Gastrocnemius medialis (tissue), 4 donors: ENCODE results near the gene TMOD4. TPM values are rescaled to one million over a fixed set of nuclear protein-coding genes. Genes with fewer than 3 reads are reported as not detected.

ENCODE experiments used
- ATAC-seq, 2 donors: fragments of 150-250 bp; one replicate each; pipeline ENCODE4 v1.9.1; 2016
- DNase-seq, 2 donors: peaks; one replicate each; pipeline ENCODE4 v3.0.0-alpha.2; 2019
- H3K27ac ChIP-seq, 4 donors: fragments of 200-600 bp; sonication (generic); 1 replicate in 1 of 4; 2 replicates in 3 of 4; pipeline ENCODE4 v1.5.1; 2016 to 2018; ENCODE audit warnings: mild to moderate bottlenecking in 2 of 4, moderate library complexity in 1 of 4
- H3K27me3 ChIP-seq, 3 donors: fragments of 200-600 bp; sonication (generic) in 2 of 3; 1 replicate in 1 of 3; 2 replicates in 2 of 3; pipeline versions ENCODE4 v1.5.1 to v1.6.0; 2016 to 2019; ENCODE audit warnings: mild to moderate bottlenecking in 1 of 3, moderate library complexity in 1 of 3
- H3K36me3 ChIP-seq, 2 donors: fragments of 200-600 bp; sonication (generic) in 1 of 2; one replicate each; pipeline ENCODE4 v1.5.1; 2017 to 2018
- H3K4me1 ChIP-seq, 2 donors: fragments of 200-600 bp; sonication (generic) in 1 of 2; one replicate each; pipeline ENCODE4 v1.5.1; 2016 to 2017; ENCODE audit warnings: mild to moderate bottlenecking in 2 of 2
- H3K4me3 ChIP-seq, 4 donors: fragments of 200-600 bp; sonication (generic) in 3 of 4; 1 replicate in 1 of 4; 2 replicates in 3 of 4; pipeline ENCODE4 v1.5.1; 2016 to 2019; ENCODE audit warnings: mild to moderate bottlenecking in 2 of 4
- H3K9me3 ChIP-seq, 3 donors: fragments of 200-600 bp; sonication (generic) in 2 of 3; 1 replicate in 1 of 3; 2 replicates in 2 of 3; pipeline ENCODE4 v1.5.1; 2016 to 2019
- POLR2A ChIP-seq, 2 donors: fragments of 450-650 bp; IDR thresholded peaks; one replicate each; pipeline ENCODE4 v1.6.1; 2017; ENCODE audit warnings: antibody characterized with exemption in 2 of 2, mild to moderate bottlenecking in 2 of 2, moderate library complexity in 2 of 2
- in situ Hi-C, 4 donors: fragments of 200-750 bp; cut with MboI; loops; one replicate each; pipeline versions ENCODE4 v1.15.0 to v1.8.0; 2017; ENCODE audit warnings: low sequenced_read_pairs in 4 of 4
- intact Hi-C: fragments of 100-400 bp; cut with DNase I; formaldehyde crosslinking; loops from one replicate; pipeline ENCODE4 v1.15.1; 2023; ENCODE audit warnings: low total_unique reads
- total RNA-seq, 4 donors: library from RNA; depleted of rRNA; stranded (reverse); fragments of >200 nt; gene quantifications; one replicate each; pipeline versions ENCODE4 v1.1.0 to v1.2.3, GENCODE V29; 2016
- TF ChIP-seq, protein P1 (sequence below), 5 experiments: fragments of 450-650 bp in 3 of 5; fragments of 200-600 bp in 2 of 5; sonication (generic) in 2 of 5; IDR thresholded peaks in 4 of 5; conservative IDR thresholded peaks in 1 of 5; 1 replicate in 4 of 5; 2 replicates in 1 of 5; pipeline ENCODE4 v1.5.1; 2016 to 2019; ENCODE audit warnings: antibody characterized with exemption in 5 of 5, mild to moderate bottlenecking in 3 of 5, moderate library complexity in 3 of 5

Gene TMOD4
- total RNA-seq, 4 donors from 2014 or later = 58.3 to 315 (median 188) TPM

DNA sequence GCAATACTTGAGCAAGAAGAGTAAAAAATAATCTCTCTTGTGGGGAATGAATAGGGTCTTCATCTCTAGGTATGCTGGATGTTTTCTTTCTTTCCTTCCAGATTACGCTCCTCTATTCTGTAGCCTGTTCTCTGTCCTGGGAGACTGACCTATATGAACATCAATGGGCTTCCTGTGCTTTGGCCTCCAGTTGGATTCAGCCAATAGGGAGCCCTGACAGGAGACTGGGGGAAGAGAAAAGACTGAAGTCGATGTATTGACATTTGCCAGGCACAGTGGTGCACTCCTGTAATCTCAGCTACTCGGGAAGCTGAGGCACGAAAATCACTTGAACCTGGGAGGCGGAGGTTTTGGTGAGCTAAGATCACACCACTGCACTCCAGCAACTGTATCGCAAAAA is 47.0 kb downstream of the TMOD4 start:
- Histone ChIP-seq H3K36me3 (peaks cover 0 to 18% of the 10 kb centered on the region in 2 donors), H3K9me3 (no peaks in the 10 kb centered on the region), H3K4me1 (peaks cover 0 to 6% of the 10 kb centered on the region in 2 donors), H3K27ac (no peak overlapping the region), H3K27me3 (no peaks in the 10 kb centered on the region), H3K4me3 (no peak overlapping the region)
- DNase-seq = peak in 1 of 2 donors; percentile 10
- ATAC-seq = no peak
- TF ChIP-seq POLR2A (IDR thresholded peaks at IDR 0.05) = no peak
- TF ChIP-seq, protein P1, sequence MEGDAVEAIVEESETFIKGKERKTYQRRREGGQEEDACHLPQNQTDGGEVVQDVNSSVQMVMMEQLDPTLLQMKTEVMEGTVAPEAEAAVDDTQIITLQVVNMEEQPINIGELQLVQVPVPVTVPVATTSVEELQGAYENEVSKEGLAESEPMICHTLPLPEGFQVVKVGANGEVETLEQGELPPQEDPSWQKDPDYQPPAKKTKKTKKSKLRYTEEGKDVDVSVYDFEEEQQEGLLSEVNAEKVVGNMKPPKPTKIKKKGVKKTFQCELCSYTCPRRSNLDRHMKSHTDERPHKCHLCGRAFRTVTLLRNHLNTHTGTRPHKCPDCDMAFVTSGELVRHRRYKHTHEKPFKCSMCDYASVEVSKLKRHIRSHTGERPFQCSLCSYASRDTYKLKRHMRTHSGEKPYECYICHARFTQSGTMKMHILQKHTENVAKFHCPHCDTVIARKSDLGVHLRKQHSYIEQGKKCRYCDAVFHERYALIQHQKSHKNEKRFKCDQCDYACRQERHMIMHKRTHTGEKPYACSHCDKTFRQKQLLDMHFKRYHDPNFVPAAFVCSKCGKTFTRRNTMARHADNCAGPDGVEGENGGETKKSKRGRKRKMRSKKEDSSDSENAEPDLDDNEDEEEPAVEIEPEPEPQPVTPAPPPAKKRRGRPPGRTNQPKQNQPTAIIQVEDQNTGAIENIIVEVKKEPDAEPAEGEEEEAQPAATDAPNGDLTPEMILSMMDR (IDR thresholded peaks at IDR 0.05 in 4 of 5, conservative IDR thresholded peaks at IDR 0.05 in 1 of 5) = no peak
- intact Hi-C loops = loop anchor here (2.0 kb wide), 1 partner anchor 22 kb away; no protein-coding TSS in a partner anchor
- in situ Hi-C loops = no loop called here

- H3K27ac ChIP-seq = peak overlapping the region in 2 of 4 donors; percentile 35 to 37
Observed at GRCh38 chr1:151124763-151125403, 50.9 kb downstream of the TMOD4 start.

More at GRCh38 chr1:151124763-151125403, 50.9 kb downstream of the TMOD4 start:
- in situ Hi-C loops = no loop called here
- no peak for ATAC-seq
- DNase-seq = peak in 1 of 2 donors; percentile 17
- Histone ChIP-seq H3K4me1 (peaks cover 0 to 6% of the 10 kb centered on the region in 2 donors), H3K27me3 (no peaks in the 10 kb centered on the region), H3K36me3 (no peaks in the 10 kb centered on the region), H3K9me3 (no peaks in the 10 kb centered on the region), H3K4me3 (no peak overlapping the region)
- intact Hi-C loops = no loop called here
- TF ChIP-seq POLR2A (IDR thresholded peaks at IDR 0.05) = no peak
- TF ChIP-seq, protein P1 (IDR thresholded peaks at IDR 0.05 in 4 of 5, conservative IDR thresholded peaks at IDR 0.05 in 1 of 5) = no peak

Other genes starting within 250 kb of the TMOD4 start
- 10 to 100 TPM; 13.7 to 20.8 (median 17.3) TPM for gene SETDB1, start 249.6 kb downstream of the TMOD4 start, total RNA-seq
- gene CERS2, start 201.1 kb downstream of the TMOD4 start, total RNA-seq = 10 to 100 TPM; 15.0 to 29.1 (median 24.0) TPM
- gene ANXA9, start 193.7 kb downstream of the TMOD4 start, total RNA-seq = not detected
- gene MINDY1, start 169.1 kb downstream of the TMOD4 start, total RNA-seq = 10 to 100 TPM; 13.4 to 22.8 (median 19.7) TPM
- gene PRUNE1, start 167.5 kb downstream of the TMOD4 start, total RNA-seq = 10 to 100 TPM; 24.0 to 35.6 (median 29.1) TPM
- gene BNIPL, start 139.4 kb downstream of the TMOD4 start, total RNA-seq = under 1 TPM in 2 of 4 donors, not detected in 2; 0.13 to 0.25 TPM
- 10 to 100 TPM in 3 of 4 donors, 1 to 10 TPM in 1; 6.2 to 16.2 (median 12.4) TPM for gene C1orf56, start 128.2 kb downstream of the TMOD4 start, total RNA-seq
- 10 to 100 TPM; 13.2 to 31.7 (median 22.8) TPM for gene CDC42SE1, start 116.4 kb downstream of the TMOD4 start, total RNA-seq
- gene MLLT11, start 115.6 kb downstream of the TMOD4 start, total RNA-seq = 1 to 10 TPM; 1.5 to 9.2 (median 5.4) TPM
- 10 to 100 TPM; 11.9 to 20.5 (median 17.9) TPM for gene GABPB2, start 105.2 kb downstream of the TMOD4 start, total RNA-seq
- gene SEMA6C, start 29.4 kb downstream of the TMOD4 start, total RNA-seq = 100 to 1,000 TPM in 2 of 4 donors, 10 to 100 TPM in 2; 51.5 to 121 (median 108) TPM
- gene TNFAIP8L2, start 19.3 kb downstream of the TMOD4 start, total RNA-seq = 1 to 10 TPM in 3 of 4 donors, not detected in 1; 1.1 to 3.1 (median 1.4) TPM
- 10 to 100 TPM; 11.4 to 14.6 (median 13.7) TPM for gene LYSMD1, start 10.1 kb downstream of the TMOD4 start, total RNA-seq
- gene SCNM1, start 9.8 kb downstream of the TMOD4 start, total RNA-seq = 10 to 100 TPM; 17.7 to 56.1 (median 35.6) TPM
- 10 to 100 TPM; 62.2 to 95.8 (median 68.9) TPM for gene VPS72, start 14.2 kb upstream of the TMOD4 start, total RNA-seq
- 10 to 100 TPM; 23.4 to 46.8 (median 36.9) TPM for gene PIP5K1A, start 22.6 kb upstream of the TMOD4 start, total RNA-seq
- gene PSMD4, start 78.8 kb upstream of the TMOD4 start, total RNA-seq = 100 to 1,000 TPM; 263 to 439 (median 340) TPM
- 10 to 100 TPM; 11.9 to 19.6 (median 16.6) TPM for gene ZNF687, start 106.3 kb upstream of the TMOD4 start, total RNA-seq
- 10 to 100 TPM; 65.5 to 98.1 (median 77.3) TPM for gene PI4KB, start 151.4 kb upstream of the TMOD4 start, total RNA-seq
- gene RFX5, start 171.3 kb upstream of the TMOD4 start, total RNA-seq = 10 to 100 TPM; 11.4 to 24.0 (median 20.6) TPM
- gene SELENBP1, start 196.7 kb upstream of the TMOD4 start, total RNA-seq = 10 to 100 TPM; 30.9 to 70.2 (median 42.3) TPM
- gene PSMB4, start 223.6 kb upstream of the TMOD4 start, total RNA-seq = 100 to 1,000 TPM; 259 to 324 (median 291) TPM